GM18868 (cell line): ENCODE data around the gene NDUFA7.
"Not testable (repeated sequence)": the region's sequence is repeated elsewhere in the genome, so short reads cannot be mapped to it uniquely, and the experiment has no call there.

Source experiments
- ATAC-seq: cut with Tn5 transposase; IDR thresholded peaks from one replicate; pipeline ENCODE4 v1.9.1; 2021; ENCODE audit warnings: mild to moderate bottlenecking, moderate library complexity; ENCODE audit not compliant: unreplicated experiment

Gene NDUFA7

DNA sequence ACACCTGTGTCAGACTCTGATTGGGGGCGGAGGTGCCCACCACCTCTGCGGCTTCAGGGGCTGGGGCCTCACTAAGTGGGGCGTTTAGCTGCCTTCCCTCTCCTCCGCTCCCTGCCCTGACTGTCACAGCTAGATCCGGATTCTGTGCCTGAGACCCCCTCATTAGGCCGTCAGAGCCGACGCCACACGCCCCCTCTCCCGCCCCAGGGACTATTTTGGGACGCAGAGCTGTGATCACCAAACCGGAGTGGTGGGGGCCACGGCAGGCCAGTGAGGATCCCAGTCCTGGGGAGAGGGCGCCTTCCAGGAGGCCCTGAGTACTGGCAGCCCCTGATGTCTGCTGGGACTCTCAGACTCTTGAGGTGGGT, 21.1 kb upstream of the NDUFA7 start:
- ATAC-seq = no peak

DNA sequence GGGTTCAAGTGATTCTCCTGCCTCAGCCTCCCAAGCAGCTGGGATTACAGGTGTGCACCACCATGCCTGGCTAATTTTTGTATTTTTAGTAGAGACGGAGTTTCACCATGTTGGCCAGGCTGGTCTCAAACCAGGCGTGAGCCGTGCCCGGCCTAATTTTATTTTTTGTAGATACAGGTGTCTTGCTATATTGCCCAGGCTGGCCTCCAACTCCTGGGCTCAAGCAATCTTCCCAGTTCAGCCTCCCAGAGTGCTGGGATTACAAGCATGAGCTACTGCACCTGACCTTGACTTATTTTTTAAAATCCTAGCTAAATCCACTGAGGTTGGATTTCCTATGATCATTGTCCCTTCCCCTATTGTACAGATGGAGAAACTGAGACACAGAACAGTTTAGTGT, 20.3 kb upstream of the NDUFA7 start:
- not testable (repeated sequence) for ATAC-seq

GRCh38 chr19:8340341-8341096, 19.3 kb upstream of the NDUFA7 start:
- ATAC-seq = no peak

- ATAC-seq = no peak
These were observed 17.7 kb upstream of the NDUFA7 start for GRCh38 chr19:8338835-8339234.

DNA sequence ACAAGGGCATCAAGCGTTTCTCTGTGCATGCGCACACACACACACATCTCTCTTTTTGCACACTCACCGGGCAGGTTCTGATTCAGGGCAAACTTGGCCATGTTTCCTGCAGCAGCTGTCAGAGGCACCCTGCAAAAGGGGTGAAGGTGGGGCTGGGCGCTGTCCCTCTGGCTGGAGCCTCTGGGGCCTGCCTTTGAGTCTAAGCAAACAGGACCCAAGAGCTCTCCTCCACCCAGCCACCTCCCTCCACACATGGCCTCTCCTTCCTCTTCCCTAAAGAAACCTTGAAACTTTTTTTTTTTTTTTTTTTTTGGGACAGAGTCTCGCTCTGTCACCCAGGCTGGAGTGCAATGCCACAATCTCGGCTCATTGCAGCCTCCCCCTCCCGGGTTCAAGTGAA, 16.6 kb upstream of the NDUFA7 start:
- ATAC-seq = no peak

- ATAC-seq = no peak
These were observed 15.5 kb upstream of the NDUFA7 start for GRCh38 chr19:8336660-8337059.

DNA sequence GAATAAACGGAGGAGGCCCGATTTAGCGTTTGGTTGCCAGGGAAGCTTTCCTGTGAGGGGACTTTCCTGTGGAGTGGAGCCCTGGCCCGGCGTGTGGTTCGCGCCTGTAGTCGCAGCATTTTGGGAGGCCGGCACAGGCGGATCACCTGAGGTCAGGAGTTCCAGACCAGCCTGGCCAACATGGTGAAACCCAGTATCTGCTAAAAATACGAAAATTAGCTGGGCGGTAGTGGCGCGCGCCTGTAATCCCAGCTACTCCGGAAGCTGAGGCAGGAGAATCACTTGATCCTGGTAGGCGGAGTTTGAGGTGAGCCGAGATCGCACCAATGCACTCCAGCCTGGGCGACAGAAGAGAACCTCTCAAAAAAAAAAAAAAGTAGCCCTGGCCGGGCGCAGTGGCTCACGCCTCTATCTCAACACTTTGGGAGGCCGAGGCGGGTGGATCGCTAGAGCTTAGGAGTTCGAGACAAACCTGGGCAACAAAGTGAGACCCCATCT, 14.9 kb upstream of the NDUFA7 start:
- ATAC-seq = no peak

GRCh38 chr19:8335343-8336071, 14.3 kb upstream of the NDUFA7 start:
- ATAC-seq = no peak

DNA sequence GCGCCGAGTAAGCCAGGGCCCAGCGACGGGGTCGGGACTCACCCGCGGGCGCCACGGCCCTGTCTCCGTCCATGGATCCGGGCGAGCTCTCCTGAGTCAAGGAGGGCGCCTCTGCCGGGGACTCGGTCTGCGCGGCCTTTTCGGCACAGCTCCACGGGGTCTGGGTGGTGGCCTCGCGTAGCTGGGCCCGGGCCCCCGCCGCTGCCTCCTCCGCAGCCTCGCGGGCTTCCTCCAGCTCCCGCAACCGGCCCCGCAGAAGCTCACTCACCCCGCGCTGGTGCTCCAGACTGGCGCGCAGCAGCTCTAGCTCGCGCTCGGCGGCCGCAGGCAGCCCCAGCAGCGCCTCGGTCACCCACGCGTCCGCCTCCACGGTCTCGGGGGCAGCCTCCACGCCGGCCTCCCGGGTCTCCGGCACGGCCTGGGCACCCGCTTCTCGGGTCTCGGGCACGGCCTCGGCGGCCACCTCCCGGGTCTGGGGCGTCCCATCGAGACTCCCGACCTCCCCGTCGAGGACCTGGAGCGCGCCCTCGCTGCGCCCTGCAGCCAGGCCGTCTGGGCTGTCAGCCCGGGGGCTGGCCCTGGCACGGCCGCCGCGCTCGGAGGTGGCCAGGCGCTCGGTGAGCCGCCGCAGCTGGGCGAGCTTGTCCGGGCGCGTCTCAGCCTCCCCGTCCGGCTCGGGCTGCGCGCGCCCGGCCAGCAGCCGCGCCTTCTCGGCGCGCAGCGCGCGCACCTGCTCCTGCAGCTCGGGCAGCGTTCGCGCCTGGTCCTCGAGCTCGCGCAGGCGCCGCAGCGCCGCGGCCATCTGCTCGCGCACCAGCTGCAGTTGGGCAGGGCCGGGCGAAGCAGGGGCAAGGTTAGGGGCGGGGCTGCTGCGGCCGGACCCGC, 13.5 kb upstream of the NDUFA7 start:
- ATAC-seq = no peak

GRCh38 chr19:8333767-8334457, 12.7 kb upstream of the NDUFA7 start:
- no peak for ATAC-seq

DNA sequence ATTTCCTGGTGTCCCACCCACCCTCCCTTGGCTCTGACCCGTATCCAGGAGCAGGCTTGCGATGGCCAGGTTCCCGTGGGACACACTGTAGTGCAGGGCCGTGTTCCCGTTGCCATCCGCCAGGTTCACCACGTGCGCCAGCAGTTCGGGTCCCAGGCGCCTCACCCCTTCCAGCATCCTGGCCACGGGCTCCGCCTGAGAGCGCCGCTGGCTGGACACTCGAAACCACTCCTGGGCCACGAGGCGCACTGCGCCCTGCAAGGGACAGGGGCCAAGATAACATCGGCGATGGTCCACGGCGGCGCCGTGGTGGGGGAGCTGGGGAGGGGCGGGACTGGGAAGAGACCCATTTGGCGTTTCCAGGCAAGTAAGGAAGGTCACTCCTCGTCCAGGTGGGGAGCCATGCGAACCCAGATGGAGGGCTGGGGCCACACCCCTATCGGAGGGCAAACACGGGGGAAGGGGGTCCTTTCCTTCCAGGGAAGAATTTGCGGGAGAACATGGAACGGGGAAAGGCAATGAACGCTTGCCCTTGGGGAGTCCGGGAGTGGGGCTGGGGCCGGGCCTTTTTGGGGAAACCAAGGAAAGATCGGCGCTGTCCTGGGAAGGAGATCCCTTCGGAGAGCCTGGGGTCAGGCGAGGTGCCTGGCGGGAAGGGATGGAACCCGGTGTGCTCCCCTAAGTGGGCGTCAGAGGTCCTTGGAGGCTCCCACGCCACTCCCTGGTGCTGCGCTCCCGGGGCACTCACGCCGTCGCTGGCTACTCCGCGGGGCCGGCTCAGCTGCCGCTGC, 12.0 kb upstream of the NDUFA7 start:
- no peak for ATAC-seq

DNA sequence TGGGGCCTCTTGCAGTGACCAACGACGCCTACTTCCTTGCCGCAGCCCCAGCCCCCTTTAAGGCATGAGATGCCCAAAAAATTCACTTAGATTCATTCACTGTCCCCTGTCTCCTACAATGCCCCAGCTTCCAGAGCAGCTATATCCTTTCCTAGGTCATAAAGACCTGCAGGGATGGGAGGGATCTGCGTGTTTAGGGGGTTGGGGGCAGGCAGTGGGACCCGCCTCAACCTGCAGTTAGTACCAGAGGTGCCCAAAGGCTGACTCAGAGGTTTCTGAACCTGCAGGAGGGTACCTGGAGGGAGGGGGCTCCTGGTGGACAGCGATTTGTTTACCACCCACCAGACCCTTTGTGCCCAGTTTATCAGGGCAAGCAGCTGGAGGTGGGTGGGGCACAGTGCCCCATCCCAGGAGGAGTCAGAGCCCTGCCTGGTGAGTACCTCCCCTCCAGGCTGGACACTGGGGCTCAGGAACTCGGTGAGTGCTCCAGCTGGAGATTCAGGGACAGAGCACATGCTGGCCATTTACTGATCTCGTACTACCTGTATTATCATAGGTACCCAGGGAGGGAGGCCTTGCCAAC, 10.2 kb upstream of the NDUFA7 start:
- ATAC-seq = no peak

DNA sequence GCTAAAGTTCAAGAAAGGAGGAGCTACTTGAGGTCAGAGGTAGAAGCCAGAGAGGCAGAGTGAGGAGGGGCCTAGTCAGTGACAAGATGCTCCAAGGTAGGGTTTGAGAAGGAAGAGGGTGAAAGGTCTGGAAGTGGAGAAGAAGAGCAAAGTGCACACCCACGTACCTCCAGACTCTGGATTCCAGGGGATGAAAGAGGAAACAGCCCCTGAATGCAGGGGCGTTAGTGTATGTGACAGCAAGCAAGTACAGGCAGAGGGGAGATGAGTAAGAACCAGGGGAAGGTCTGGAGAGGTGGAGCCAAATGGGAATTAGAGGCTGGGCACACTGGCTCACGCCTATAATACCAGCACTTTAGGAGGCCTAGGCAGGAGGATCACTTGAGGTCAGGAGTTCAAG, 8.8 kb upstream of the NDUFA7 start:
- ATAC-seq = no peak

- ATAC-seq = no peak
These were observed 4.3 kb upstream of the NDUFA7 start for GRCh38 chr19:8325454-8325853.

DNA sequence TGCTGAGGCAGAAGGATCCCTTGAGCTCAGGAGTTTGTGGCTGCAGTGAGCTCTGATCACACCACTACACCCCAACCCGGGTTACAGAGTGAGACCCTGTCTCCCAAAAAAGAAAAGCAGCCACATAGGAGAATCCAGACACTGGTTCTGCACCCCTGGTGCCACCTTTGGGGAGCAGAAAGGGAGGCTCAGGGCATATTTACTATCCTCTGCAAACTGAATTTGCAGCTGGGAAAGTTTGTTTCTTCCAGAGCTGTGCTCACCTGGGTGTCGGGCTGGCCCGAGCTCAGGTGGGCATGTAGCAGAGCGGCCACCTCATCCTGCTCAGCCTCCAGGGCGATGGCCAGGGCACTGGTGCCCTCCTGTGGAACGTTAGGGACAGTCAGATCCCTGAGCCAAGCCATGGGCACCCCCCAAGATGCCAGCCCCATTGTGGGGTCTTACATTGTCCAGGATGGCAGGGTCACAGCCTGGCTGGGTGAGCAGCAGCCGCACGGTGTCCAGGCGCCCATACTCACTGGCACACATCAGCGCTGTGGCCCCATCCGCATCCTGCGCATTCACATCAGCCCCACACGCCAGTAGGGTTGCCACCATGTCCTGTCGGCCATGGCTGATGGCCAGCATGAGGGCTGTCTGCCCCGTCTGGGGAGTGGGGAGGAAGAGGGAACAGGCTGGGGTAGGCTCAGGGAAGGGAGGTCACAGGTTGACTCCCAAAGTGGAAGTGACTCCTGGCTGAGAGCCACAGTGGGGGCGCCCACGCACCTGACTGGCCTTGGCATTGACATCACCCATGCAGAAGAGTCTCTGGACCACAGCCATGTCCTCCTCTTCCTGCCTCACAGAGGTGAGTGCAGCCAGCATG, 3.2 kb upstream of the NDUFA7 start:
- no peak for ATAC-seq

GRCh38 chr19:8323781-8324185, 2.6 kb upstream of the NDUFA7 start:
- ATAC-seq = no peak

DNA sequence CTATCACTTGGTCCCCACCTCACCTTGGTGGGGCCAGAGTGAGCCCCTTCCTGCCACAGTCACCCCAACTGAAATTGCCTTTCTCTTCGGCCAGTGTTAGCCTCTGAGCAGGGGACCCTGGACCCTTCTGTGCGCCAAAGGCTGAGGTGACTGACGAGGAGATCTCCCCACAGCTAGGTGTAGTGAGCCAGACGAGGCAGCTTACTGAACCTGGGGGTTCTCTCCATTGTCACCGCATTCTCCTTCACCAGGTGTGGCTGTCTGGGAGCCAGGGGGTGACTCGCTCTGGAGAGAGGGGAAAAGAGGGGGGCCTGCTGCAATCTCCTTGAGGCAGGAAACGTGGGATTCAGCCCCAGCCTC, 1.4 kb upstream of the NDUFA7 start:
- ATAC-seq = no peak

- no peak for ATAC-seq
These were observed 937 bp upstream of the NDUFA7 start for GRCh38 chr19:8321986-8322637.
